WTC11 (cell line): ENCODE results near the gene LRRC32.

ENCODE experiments used
- TF ChIP-seq, protein P1 (sequence below): fragments of 200-600 bp; IDR thresholded peaks from 2 replicates; pipeline ENCODE4 v1.8.0; 2022; ENCODE audit warnings: antibody characterized with exemption
- TF ChIP-seq, protein P2 (sequence below): sonication (generic); formaldehyde crosslinking; conservative IDR thresholded peaks from 2 replicates; pipeline ENCODE4 v1.8.1; 2022; ENCODE audit warnings: mild to moderate bottlenecking, missing genetic modification reagents

DNA sequence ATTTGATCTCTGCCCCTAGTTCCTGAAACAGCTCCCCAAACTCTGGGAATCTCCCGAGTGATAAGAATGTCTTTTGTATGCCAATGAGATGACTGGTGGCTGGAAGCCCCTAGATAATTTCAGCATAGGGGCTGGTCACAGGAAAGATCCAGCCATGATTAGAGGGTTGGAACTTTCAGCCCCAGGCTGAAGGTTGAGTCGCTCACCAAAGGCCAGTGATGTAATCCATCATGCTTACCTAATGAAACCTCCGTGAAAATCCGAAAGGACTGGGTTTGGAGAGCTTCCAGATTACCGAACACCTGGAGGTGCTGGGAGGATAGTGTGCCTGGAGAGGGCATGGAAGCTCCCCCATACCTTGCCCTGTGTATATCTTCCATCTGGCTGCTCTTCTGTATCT is 26.0 kb downstream of the LRRC32 start:
- TF ChIP-seq, protein P1, sequence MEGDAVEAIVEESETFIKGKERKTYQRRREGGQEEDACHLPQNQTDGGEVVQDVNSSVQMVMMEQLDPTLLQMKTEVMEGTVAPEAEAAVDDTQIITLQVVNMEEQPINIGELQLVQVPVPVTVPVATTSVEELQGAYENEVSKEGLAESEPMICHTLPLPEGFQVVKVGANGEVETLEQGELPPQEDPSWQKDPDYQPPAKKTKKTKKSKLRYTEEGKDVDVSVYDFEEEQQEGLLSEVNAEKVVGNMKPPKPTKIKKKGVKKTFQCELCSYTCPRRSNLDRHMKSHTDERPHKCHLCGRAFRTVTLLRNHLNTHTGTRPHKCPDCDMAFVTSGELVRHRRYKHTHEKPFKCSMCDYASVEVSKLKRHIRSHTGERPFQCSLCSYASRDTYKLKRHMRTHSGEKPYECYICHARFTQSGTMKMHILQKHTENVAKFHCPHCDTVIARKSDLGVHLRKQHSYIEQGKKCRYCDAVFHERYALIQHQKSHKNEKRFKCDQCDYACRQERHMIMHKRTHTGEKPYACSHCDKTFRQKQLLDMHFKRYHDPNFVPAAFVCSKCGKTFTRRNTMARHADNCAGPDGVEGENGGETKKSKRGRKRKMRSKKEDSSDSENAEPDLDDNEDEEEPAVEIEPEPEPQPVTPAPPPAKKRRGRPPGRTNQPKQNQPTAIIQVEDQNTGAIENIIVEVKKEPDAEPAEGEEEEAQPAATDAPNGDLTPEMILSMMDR, result no peak
- TF ChIP-seq, protein P2, sequence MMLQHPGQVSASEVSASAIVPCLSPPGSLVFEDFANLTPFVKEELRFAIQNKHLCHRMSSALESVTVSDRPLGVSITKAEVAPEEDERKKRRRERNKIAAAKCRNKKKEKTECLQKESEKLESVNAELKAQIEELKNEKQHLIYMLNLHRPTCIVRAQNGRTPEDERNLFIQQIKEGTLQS (CRISPR knock-in tag), result no peak
